OCI-LY3 (cell line): ENCODE measurements around the gene PIGL.

Source experiments
- H2AFZ ChIP-seq: fragments of 200-600, 300-600 bp; shearing (Covaris generic); 2 replicates; pipeline ENCODE4 v1.6.0; 2014; ENCODE audit warnings: antibody characterized with exemption, low read depth, low read length
- H3K27ac ChIP-seq: fragments of 200-600, 300-600 bp; sonication (generic); 2 replicates; pipeline ENCODE4 v1.5.1; 2014; ENCODE audit warnings: mild to moderate bottlenecking, low read length, moderate library complexity, mixed read lengths
- H3K27me3 ChIP-seq: fragments of 200-600, 300-600 bp; sonication (generic); 2 replicates; pipeline ENCODE4 v1.6.1; 2014; ENCODE audit warnings: low read depth, low read length, mixed read lengths
- H3K36me3 ChIP-seq: fragments of 200-600, 300-600 bp; sonication (generic); replicated peaks from 2 replicates; pipeline ENCODE3; 2014; ENCODE audit warnings: low read depth, low read length, mixed read lengths
- H3K4me1 ChIP-seq: fragments of 300-600, 200-600 bp; sonication (generic); 2 replicates; pipeline ENCODE4 v1.6.1; 2014; ENCODE audit warnings: low read length, mixed read lengths
- H3K4me2 ChIP-seq: fragments of 200-600, 300-600 bp; sonication (generic); 2 replicates; pipeline ENCODE4 v1.6.1; 2014; ENCODE audit warnings: low read length, mixed read lengths
- H3K4me3 ChIP-seq: fragments of 300-600, 200-600 bp; sonication (generic); 2 replicates; pipeline ENCODE4 v1.5.1; 2014; ENCODE audit warnings: antibody characterized with exemption, mild to moderate bottlenecking, low read length, moderate library complexity
- H3K79me2 ChIP-seq: fragments of 300-600, 200-600 bp; shearing (Covaris generic); 2 replicates; pipeline ENCODE4 v1.6.1; 2014; ENCODE audit warnings: mild to moderate bottlenecking, low read length, mixed read lengths
- H3K9ac ChIP-seq: fragments of 300-600, 200-600 bp; shearing (Covaris generic); 2 replicates; pipeline ENCODE4 v1.6.0; 2014; ENCODE audit warnings: mild to moderate bottlenecking, low read length, moderate library complexity
- H3K9me3 ChIP-seq: fragments of 200-600, 300-600 bp; shearing (Covaris generic); 2 replicates; pipeline ENCODE4 v1.6.1; 2014; ENCODE audit warnings: low read length, mixed read lengths; ENCODE audit not compliant: insufficient read depth
- H4K20me1 ChIP-seq: fragments of 200-600, 300-600 bp; sonication (generic); 2 replicates; pipeline ENCODE4 v1.6.1; 2016; ENCODE audit warnings: low read length, mixed read lengths; ENCODE audit not compliant: insufficient read depth
- CTCF ChIP-seq: fragments of 200-600, 300-600 bp; sonication (generic); IDR thresholded peaks from 2 replicates; pipeline ENCODE4 v1.5.1; 2014; ENCODE audit warnings: antibody characterized with exemption, low read length, low read depth
- EZH2phosphoT487 ChIP-seq: fragments of 200-600 bp; shearing (Covaris generic); IDR thresholded peaks from 2 replicates; pipeline ENCODE4 v1.6.1; 2018; ENCODE audit warnings: antibody characterized with exemption, mixed run types, low read depth

PIGL gene

GRCh38 chr17:16275024-16275423 lies 58.0 kb downstream of the PIGL start:
- Histone ChIP-seq H3K27ac (no peak overlapping the region), H3K36me3 (no peaks in the 10 kb centered on the region), H4K20me1 (no peaks in the 10 kb centered on the region), H3K4me1 (no peaks in the 10 kb centered on the region), H3K9me3 (no peaks in the 10 kb centered on the region), H3K9ac (no peak overlapping the region), H3K79me2 (no peaks in the 10 kb centered on the region), H2AFZ (no peak overlapping the region), H3K4me3 (no peak overlapping the region), H3K4me2 (no peak overlapping the region), H3K27me3 (no peaks in the 10 kb centered on the region)
- TF ChIP-seq CTCF: no peak
- no peak for TF ChIP-seq EZH2phosphoT487

GRCh38 chr17:16277163-16277562 lies 60.2 kb downstream of the PIGL start:
- H3K36me3 ChIP-seq: no peaks in the 10 kb centered on the region
- no peak for TF ChIP-seq CTCF

GRCh38 chr17:16281351-16281750 lies 64.3 kb downstream of the PIGL start:
- H2AFZ ChIP-seq: no peak overlapping the region
- no peaks in the 10 kb centered on the region for H4K20me1 ChIP-seq
- no peaks in the 10 kb centered on the region for H3K9me3 ChIP-seq
- H3K27me3 ChIP-seq: no peaks in the 10 kb centered on the region
- TF ChIP-seq CTCF (no peak), EZH2phosphoT487 (no peak)
- no peak overlapping the region for H3K27ac ChIP-seq
- peaks cover 15% of the 10 kb centered on the region for H3K4me1 ChIP-seq
- H3K9ac ChIP-seq: no peak overlapping the region
- H3K4me3 ChIP-seq: no peak overlapping the region
- H3K36me3 ChIP-seq: no peaks in the 10 kb centered on the region
- H3K79me2 ChIP-seq: no peaks in the 10 kb centered on the region
- no peak overlapping the region for H3K4me2 ChIP-seq

More at GRCh38 chr17:16277163-16277562, 60.2 kb downstream of the PIGL start:
- Histone ChIP-seq H3K9me3 (no peaks in the 10 kb centered on the region), H2AFZ (no peak overlapping the region), H3K79me2 (no peaks in the 10 kb centered on the region), H3K9ac (no peak overlapping the region), H3K27me3 (no peaks in the 10 kb centered on the region), H3K4me2 (no peak overlapping the region), H4K20me1 (no peaks in the 10 kb centered on the region), H3K27ac (no peak overlapping the region), H3K4me3 (no peak overlapping the region), H3K4me1 (no peaks in the 10 kb centered on the region)

- Histone ChIP-seq H4K20me1 (no peaks in the 10 kb centered on the region), H3K36me3 (no peaks in the 10 kb centered on the region), H3K79me2 (no peaks in the 10 kb centered on the region), H3K4me3 (no peak overlapping the region), H3K27ac (no peak overlapping the region), H3K9ac (no peak overlapping the region), H3K4me2 (no peak overlapping the region), H2AFZ (no peak overlapping the region), H3K27me3 (no peaks in the 10 kb centered on the region), H3K4me1 (peaks cover 27% of the 10 kb centered on the region), H3K9me3 (no peaks in the 10 kb centered on the region)
- TF ChIP-seq CTCF (no peak), EZH2phosphoT487 (no peak)
These were observed 65.5 kb downstream of the PIGL start for GRCh38 chr17:16282522-16282921.
